SK-N-MC (cell line): ENCODE measurements around the gene RASD1.

Experiments used
- EZH2 ChIP-seq: fragments of 200-600 bp; sonication (generic); IDR thresholded peaks from one replicate; pipeline ENCODE4 v1.6.1; 2017; ENCODE audit warnings: antibody characterized with exemption
- POLR2AphosphoS5 ChIP-seq: IDR thresholded peaks from 2 replicates; pipeline ENCODE4 v1.6.1; 2012; ENCODE audit warnings: mild to moderate bottlenecking, low read depth, low read length, borderline replicate concordance

GRCh38 chr17:17518014-17518413, 21.8 kb upstream of the RASD1 start:
- no peak for TF ChIP-seq EZH2
- TF ChIP-seq POLR2AphosphoS5: no peak
